IPS DF 4.7 (cell line): ENCODE measurements around the gene EXTL1.

Source experiments
- DNase-seq: peaks from one replicate; pipeline ENCODE4 v3.0.0-alpha.2; 2013; ENCODE audit warnings: low spot score; ENCODE audit errors: extremely low read depth

EXTL1 gene

DNA sequence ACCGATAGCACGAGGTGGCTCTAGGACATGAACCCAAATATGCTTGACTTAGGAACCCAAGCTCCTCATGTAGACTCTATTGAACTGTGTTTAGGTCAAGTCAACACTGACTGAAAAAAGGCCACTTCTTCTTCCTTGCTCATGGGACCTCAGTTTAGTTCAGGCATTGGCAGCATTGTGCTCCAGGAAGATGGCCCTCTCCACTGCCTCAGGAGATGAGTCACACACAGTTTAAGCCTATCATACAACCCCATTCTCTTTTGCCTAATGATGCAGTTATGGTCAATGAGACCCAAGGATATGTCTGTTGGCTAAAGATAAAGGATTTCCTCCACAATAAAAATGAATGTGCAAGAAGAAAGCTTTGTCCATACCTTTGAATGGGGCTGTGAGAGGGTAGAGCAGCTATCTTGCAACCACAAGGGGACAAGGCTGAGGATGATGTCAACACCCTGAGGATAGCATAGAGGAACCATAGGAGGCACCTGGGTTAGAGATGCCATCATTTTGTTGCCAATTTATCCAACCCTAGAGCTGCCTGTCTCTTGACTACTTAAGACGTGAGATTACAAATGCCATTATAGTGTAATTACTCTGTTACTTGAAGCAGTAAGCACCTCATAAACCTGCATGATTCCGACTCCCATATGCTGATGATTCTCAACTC lies 48.9 kb downstream of the EXTL1 start:
- no peak for DNase-seq

DNA sequence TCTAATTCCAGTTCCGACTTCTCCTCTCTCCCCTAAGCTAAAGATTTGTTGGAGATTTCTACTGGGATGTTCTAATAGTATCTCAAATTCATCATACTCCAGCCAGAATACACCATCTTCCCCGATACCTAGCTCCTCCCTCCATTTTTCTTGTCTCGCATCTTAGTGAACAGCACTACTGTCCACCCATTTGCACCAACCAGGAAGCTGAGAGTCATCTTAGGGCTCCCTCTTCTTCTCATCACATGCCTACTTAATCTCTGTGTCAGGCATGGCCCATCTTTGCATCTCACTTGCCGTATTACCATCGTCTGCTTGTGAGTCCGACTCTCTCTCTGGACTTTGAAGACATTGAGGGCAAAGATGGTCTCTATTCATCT lies 49.4 kb downstream of the EXTL1 start:
- no peak for DNase-seq

DNA sequence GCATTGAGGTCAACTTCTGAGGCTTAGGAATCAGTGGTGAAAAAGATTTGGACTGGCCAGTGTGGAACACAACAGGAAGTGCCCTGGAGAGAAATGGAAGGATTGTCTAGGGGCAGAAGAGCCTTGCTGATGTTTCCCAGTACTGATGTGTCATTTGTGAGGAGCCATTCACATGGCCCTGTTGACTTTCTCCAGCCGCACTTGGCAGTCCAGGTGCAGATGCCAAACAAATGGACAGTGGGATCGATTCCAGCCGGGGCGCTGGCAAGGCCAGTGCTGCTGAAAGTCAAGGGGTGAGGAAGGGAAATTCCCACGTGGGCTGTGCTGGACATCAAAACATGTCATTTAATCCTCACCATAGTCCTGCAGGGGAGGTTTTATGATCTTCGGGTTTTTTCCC lies 50.7 kb downstream of the EXTL1 start:
- no peak for DNase-seq

DNA sequence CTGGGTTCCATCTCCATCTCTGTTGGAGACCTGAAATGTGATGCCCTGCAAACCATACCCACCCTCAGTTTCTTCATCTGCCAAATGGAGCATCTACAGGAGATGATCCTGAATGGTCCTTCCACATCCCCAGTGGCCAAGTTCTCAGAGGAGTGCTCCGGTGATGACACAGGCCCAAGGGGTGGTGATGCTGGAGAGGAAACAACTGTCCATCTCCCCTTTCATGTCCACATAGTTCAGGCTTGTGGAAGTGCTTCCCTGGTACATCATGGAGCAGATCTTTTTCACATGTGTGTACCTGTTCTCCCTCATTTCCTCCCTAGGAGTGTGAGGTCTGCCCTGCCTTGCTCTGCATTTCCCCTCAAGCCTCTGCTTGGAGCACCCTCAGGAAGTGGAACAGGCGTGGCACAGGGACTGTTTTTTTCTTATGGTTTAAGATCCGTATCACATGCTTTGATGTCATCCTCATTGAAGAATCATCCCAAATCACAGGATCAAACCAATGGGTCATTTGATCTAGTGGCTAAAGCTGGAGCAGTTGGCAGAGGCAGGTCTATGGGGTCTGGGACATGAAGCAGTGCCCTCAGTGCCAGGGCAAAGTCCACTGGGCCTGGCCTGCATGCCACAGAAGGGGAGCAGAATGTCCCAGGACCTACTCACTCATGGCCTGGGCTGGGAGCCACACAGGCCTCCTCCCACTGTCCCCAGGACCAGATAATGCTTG lies 54.0 kb downstream of the EXTL1 start:
- DNase-seq: no peak

DNA sequence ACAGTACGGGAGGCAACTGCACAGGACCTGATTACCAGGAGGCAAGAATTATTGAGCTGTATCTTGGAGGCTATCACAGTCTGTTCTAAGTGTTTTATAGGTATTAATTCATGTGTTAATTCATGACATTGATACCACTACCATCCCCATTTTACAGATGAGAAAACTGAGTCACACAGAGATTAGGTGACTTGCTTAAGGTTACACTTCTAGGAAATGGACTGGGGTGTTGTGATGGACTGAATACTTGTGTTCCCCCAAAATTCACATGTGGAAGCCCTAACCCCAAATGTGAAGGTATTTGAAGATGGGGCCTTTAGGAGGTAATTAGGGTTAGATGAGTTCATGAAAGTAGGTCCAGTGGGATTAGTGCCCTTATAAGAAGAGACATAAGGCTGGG lies 55.9 kb downstream of the EXTL1 start:
- no peak for DNase-seq

DNA sequence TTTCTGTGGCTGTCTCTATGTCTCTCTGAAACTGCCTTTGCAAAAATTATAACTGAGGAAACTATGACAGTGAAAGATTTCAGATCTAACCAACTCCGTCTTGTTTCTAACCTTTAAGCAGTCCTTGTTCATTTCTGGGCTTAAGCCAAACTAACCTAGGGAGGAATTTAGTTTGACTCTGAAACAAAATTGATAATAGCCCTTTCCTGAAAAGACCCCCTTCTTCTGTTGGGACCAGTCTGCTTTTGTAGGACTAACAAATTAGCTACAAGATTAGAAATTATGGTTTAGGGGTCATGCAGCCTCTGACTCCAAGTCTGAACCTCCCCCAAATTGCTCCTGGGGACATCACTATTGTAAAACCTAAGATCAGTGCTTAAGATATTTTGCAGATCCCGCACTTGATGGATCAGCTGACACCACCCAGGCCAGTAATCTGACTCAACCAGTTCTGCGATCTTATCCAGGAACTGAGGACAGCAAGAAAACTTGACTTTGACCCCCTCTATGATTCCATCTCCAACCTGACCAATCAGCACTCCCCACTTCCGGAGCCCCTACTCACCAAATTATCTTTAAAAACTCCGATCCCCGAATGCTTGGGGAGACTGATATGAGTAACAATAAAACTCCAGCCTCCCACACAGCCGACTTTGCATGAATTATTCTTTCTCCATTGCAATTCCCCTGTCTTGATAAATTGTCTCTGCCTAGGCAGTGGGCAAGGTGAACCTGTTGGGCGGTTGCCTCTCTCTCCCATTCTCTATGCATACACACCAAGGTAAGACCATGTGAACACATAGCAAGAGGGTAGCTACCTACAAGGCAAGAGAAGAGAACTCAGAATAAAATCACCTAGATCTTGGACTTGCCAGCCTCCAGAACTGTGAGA lies 57.0 kb downstream of the EXTL1 start:
- no peak for DNase-seq

DNA sequence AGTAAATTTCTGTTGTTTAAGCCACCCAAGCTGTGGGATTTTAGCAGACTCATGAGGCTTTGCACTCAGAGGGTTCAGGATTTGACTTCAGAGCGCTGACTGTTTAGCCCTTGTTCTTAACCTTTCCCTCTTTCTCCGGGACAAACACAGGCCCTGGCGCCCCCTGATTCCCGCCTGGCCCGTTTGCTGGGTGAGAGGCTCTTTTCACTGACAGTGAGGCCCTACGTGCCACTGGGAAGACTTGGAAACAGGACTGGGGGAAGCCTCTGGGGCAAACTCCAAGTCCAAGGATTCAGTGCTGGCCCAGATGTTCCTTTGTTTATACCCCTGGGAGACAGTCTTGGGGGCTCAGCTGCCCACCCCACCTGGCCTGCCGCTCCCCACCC lies 57.6 kb downstream of the EXTL1 start:
- no peak for DNase-seq

DNA sequence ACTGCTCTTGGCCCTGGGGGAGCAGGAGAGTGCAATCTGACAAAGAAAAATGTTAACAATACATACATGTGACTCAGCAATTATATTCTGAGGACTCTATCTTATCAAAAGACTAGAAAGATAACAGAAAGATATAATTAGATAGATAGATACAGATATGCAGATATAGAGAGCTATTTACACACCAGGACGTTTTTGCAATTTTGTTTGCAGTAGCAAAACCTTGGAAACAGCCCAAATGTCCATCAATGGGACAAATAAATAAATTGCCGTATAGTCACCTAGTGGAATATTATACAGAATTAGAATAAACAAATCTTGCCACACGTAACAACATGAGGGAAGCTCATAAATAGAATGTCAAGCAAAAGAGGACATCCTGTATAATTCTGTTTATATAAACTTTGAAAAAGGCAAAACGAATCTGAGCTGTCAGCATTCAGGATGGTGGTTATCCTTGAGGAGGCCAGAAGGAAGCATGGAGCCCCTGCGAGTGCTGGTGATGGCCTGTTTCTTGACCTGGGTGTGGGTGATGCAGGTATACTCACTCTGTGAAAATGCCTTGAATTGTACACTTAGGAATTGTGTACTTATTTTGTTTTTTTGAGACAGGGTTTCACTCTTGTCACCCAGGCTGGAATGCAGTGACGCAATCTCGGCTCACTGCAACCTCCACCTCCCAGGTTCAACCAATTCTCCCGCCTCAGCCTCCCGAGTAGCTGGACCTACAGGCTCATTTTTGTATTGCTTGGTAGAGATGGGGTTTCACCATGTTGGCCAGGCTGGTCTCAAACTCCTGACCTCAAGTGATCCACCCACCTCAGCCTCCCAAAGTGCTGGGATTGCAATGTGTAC lies 58.6 kb downstream of the EXTL1 start:
- no peak for DNase-seq

DNA sequence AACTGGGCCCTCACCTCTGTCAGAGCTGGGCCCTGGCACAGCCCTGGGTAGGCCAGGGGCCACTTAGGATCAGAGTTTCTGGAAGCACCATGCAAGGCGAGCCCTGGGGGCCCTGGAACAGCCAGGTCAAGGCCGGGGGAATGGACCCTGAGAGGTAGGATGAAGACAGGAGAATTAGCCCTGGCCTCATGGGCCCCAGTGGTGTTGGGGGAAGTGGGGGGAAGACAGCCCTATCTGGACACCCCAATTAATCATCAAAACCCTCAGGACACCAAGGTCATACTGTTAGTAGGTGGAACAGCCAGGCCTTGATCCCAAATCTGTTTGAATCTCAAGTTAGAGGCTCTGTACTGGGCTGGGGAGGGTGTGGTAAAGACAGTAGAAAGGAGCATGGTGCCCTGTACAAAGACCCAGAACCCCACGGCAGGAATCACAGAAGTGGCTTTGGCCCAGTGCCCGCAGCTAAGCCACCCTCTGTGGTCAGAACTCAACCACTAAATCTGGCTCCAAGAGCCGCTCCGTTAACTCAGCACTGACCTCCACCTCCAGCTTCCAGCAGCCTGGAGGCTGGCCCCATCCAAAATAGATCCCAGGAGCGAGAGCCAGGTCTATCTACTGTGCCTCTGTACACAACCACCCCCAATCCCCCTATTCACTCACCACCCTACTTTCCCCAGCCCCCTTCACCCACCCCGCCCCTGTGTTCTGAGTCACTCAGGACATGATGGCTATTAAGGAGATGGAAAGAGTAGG lies 59.9 kb downstream of the EXTL1 start:
- DNase-seq: no peak

DNA sequence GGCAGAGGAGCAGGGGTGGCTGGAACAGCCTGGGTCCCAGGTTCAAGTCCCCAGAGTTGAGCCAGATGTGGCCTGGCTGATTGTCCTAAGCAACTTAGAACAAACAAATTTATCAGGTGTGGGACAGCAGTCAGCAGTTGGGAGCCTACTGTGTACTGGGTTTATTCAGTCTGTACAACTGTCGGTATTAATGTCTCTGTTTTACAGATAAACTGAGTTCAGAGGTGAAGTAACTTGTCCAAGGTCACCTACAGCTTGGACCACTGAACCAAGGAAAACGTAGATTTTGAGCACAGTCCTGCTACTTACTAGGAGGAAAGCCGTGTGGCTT lies 60.4 kb downstream of the EXTL1 start:
- no peak for DNase-seq

DNA sequence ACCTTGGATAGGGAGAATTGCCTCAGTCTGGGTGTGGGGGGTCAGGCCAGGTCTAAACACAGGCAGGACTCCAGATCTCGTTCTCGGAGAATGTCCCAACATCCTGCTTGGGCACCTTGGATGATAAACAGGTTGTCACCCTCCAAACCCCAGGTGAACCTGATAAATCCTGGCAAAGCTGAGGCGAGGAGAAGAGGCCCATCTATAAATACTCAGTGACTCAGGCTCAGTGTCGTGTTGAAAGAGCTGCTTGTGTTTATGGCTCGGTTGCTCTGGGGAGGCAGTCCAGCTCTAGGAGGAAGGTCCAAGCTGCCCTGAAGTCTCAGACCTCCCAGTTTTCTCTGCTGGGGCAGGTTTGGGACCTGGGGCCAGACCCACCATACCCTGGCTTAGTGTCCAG lies 61.6 kb downstream of the EXTL1 start:
- no peak for DNase-seq

DNA sequence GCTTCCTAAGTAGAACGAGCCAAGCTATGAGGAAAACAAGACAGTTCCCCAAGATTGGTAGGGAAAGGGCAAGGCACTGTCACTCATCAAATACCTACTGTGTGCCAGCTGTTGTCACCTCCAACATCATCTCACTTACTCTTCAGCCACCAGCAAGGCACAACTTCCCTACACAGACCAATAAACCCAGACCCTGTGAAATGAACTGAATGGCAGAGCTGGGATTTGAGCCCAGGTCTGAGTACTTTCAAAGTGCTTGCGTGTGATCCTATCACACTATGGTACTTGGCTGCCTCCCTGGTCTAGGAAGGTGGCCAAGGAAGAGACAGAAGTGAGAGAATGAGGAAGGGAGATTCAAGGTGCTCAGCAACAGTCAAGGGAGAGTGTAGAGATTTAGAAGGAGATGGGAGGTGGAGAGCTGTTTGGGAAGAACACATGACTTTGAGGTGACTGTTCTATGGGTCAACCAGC lies 62.6 kb downstream of the EXTL1 start:
- no peak for DNase-seq

DNA sequence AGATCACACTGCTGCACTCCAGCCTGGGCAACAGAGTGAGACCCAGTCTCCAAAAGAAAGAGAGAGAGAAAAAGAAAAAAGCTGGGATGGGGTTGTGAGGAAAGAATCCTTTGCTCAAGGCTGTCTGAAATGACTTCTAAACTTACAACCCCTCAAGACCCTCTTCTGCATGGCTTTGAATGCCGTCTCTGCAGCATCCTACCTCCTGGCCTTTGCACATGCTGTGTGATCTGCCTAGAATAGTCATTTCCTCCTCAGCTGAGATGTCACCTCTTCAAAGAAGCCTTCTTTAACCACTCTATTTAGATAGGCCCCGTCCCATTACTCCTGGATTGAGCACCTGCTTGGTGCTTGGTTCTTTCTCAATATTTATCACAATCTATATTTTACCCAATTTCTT lies 63.3 kb downstream of the EXTL1 start:
- no peak for DNase-seq
